NCI-H1694 treated with DMSO at 0.1 percent for 48 hours (cell line): Measurements from ENCODE around the gene TAOK3.

Source experiments
- DNase-seq: peaks from one replicate; lab custom pipeline; 2025; lab: John Stamatoyannopoulos, UW

Gene TAOK3

DNA sequence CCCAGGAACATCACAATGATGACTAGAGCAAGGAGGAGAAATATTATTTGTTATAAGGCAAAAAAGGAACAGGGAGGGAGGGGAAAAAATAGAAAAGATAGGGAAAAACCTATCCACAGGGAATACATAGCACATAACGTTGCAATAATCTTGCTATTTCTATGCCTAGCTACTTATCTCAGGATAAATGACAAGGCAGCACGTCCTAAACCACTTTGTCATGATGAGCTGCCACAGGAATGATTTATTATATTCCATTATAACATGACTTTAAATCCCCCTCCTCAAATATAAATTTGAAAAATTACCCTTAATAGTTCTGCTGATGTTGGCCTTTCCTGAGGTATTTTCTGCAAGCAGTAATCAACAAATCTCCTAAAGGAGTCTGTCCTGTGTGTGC, 160.1 kb downstream of the TAOK3 start:
- DNase-seq, result no peak

DNA sequence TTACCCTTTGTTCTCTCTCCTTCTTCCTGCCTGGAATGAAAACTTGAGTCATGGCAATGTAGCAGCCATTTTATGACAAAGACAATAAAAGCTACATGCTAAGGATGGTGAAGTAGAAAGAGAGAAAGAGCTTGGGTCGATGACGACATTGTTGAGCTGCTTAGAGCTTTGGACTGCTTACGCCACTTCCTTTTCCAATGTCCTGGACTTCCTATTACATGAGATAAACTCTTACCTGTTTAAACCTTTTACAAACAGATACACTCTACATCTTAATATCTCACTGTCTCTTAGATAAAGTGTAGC, 166.6 kb downstream of the TAOK3 start:
- DNase-seq, result no peak

DNA sequence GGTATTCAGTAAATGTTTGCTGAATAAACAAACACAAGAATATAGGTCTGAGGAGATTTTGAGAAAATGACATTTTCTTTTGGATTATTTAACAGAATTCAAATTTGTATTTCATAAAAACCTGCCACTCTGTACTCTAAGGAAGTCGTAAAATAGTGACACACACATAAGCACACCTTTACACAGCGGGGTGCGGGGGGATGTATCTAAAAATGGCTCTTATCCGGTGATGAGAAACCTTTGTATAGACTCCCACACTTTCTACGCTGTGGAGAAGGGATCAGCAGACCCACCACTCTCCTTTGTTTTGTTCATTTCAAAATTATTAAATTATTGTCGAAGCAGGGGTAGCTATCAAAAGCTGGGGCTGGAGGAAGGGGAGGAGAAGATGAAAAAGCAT, 178.7 kb downstream of the TAOK3 start:
- DNase-seq, result no peak

DNA sequence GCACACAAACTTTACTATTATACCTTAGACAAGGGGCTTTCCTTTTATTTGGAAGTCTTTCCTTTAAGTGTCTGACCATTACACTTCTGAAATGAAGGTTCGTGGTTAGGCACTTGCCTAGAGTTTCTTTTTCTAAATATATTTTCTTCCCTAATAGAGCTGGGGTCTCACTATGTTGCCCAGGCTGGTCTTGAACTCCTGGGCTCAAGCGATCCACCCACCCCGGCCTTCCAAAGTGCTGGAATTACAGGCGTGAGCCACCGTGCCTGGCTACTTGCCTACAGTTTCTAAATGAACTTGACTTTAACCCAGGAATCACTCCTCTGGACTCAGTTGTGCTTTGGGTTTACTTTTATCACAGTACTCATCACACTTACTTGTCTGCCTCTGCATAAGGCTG, 179.2 kb downstream of the TAOK3 start:
- no peak for DNase-seq

DNA sequence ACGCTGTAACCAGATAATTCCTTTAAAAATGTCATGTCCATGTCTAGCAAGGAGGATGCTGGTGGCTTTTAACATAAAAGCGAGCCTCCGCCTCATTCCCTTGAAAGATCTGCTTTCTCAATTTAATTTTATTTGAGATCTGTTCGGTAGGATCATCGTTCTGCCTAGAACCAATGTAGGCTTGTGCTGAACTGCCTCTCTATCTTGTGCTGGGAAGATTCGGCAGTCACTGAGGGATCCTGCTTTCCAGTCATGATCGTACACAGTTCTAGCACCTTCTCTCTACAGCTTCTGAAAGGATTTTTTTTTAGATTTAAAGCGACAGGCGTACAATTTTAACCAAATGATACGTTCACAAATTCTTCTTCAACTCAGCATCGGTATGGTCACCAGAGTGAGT, 182.4 kb downstream of the TAOK3 start:
- DNase-seq, result peak; percentile 59

DNA sequence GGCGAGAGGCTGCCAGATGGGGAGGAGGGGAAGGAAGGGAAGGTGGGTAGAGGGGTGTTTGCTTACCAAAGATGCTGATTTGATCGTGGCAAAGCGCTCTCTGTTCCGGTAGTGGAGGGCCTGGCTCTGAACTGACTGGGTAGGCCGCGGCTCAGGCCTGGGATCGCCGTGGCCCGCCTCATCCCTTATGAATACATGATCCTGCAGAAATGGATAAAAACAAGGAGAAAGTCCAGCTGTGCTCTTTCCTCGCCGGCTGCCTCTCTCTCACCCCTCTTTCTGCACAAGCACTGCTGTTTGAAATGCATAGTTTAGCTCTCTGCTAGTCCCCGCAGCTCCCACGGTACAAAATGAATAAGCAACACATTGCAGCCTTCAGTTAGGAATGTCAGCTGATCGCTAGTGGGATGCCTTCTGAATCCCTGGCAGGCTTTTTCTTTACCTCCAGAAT, 182.9 kb downstream of the TAOK3 start:
- peak; percentile 81 for DNase-seq

DNA sequence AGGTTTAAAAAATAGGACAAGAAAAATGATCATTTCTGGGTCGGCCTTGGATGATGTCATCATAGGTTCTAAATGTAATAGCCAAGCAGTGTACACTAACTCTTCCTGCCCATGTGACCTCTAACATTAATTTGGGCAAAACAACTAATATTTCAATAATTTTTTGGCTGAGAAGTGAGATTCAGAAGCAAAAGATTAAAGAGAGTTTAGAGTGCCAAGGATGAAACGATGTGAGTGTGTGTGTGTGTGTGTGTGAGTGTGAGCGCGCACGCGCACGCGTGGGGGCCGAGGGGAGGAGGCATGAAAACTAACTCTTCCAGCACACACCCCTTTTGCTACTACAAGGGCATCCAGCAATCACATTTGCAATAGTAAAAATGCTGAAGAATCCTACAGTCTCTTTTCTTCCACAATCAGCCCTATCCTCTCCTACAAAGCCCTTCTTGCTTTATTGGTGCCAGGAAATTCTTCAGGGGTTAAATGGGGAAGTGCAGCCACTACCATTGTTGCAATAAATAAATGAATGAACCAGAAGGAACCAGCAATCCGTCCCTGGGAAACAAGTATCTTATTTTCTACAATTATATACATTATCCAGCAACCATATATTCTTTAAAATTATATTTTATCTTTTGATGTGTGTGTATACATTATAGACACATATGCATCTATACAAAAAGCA, 183.9 kb downstream of the TAOK3 start:
- peak; percentile 59 for DNase-seq

DNA sequence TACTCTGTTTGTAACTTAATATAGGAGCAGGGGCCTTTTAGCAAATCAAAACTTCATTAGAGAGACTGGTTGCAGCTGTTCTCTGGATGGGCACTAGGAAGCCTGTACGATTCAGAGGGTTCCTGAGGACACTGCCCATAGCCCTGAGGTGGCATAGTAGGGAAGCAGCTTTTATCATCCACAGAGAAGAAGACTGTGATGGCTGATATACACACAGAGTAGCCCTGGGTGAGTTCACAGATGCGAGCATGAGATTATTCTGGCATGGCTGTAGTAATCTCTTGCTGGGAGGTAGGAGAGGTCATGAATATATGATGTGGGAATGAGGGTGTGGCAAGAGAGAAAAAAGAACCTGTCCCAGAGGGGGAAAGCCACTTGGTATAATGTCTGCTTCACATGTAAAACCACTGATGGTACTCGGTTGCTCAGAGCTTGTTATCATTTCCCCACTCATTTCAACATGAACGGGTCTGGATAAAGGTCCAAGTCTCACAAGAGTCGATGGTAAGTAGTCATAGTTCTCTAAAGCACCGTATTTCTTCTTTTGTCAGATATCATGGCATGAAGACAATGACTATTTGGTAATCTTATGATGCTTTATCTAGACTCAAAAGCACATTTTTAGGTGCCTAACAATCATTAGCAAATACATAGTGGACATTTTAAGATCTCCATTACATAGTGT, 184.8 kb downstream of the TAOK3 start:
- DNase-seq, result no peak

DNA sequence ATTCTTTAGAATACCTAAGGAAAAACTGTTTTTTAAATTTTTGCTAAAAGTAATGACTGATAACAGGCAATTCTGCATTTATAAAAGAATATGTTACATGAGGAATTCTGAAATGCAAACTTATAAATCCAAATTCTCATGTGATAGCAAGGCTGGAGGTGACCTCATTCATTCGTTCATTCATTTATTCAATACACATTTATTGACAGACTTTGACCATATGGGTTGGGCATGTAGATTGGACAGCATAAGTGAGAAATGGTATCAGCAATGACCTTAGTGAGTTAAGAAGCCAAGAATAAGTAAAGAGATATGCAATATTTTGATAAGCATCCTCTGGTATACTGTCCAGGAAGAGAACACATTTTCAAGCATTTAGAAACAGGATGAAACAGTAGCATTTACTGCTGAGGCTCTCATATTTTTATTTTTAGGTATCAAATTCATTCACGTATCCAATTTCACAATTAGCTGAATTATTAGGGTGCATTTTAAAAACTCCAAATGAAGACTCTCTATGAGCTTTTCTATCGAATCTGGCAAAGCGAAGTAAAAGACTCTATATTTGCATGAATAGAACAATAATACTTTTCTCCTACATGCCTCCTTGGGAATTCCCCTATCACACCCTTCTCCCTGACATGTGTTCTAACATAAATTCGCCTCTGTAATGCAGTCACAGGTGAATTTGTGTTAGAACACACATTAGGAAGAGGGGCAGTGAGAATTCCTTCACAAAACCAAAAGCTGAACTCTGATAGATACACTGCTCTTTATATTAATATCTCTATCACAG, 186.9 kb downstream of the TAOK3 start:
- no peak for DNase-seq

DNA sequence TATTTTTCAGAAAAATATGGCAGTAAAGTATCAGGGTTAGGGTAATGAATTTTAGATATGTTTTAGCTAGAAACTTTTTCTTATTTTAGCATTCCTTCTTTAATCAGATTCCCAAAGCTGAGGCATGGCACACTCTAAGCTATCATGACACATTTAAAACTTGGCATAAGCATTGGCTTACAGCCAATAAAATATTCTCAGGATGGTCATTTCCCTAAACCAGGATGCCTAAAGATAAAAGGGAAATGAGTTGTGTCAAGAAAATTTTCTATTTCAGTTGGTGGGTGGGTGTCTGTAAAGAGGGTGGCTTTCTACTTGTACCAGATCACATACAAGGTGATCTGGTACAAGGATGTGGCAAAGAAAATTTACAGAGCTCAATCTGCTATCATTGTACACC, 189.0 kb downstream of the TAOK3 start:
- no peak for DNase-seq

DNA sequence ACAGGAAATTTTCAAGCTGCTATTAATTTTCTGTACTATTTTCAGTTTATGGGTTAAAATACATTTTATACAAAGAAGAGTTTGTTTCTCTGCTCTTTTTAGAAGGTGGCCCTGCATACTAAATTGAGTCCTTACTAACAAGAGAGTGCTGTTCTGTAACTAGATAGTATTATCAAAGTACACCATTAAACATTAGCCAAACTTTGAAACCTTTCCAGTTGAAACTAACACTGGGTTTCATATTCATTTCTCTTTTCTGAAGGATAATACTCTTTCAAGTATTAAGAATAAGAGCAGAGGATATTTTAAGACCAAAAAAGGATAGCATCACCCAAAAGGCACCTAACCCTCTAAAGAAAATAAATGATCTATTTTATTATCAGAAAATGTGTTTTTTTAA, 189.6 kb downstream of the TAOK3 start:
- DNase-seq, result no peak

DNA sequence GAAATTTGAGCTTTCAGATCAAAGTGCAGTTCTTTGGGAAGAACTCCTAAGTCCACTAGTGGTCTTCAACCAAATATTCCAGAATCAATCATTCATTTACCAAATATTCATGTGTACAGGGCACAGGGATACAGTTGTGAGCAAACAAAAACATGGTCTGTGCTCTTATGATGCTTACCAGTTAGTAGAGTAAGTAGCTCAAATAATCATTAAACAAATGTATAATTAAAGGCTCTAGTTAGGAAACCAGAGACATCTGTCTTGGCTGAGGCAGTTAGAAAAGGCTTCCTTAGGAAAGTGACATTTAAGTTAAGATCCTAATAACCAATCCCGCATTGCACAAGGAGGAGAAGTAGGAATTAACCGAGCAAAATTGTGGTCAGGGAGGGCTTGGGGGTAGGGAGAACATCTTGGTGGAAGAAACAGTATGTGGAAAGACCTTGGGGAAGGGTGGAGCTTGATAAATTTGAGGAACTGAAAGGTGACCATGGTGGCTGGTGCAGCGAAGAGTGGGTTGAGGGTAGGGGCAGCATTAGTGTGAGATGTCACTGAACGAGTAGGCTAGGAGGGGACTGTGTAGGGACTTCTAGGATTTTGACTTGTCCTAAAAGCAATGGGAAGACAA, 196.8 kb downstream of the TAOK3 start:
- DNase-seq, result no peak

DNA sequence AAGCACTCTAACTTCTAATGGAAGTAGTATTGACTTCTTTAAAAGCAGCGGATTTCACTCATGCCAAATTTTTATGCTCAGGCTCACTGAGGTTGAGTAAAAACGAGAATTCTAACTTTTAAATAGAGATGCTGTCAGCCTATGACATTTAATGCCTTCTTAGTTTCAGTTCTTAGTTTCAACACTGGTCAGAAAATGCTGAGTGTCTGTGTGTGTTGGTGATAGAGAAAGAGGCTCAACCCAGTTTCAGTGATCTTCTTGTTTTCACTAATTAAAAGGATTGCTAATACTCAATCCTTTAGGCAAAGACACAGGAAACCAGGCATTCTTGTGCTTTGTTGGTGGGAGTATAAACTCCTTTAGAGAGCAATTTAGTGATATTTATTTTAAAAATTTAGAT, 205.8 kb downstream of the TAOK3 start:
- DNase-seq, result no peak

DNA sequence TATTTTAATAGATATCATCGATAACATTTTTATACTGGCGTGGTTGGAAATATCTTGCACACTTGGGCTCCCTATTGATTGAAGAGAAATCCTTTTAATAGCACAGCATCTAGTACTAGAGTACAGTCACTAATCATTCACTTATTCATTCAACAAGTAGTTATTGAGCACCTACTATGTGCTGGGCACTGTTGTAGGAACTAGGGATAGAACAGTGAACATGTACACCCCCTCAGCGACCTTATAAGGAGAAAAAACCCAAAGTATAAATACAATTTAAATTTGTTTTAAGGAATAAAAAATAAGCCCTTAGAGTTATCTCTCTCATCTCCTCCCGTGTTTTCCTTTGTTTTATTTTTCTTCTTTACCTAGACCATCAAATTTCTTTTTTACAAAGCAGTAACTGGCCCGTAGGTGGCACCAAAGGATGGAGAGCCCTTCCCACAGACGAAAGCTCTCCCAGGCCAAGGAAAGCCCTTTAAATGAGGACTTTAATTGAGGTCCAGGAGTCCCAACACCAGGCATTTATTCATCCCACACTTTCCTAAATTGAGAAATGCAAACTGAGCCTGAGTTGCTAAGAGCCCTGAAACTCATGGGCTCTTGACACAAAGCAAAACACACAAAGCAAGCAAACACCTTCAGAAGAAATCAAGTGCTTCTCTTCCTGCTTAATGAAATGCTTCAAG, 207.8 kb downstream of the TAOK3 start:
- peak; percentile 32 for DNase-seq

DNA sequence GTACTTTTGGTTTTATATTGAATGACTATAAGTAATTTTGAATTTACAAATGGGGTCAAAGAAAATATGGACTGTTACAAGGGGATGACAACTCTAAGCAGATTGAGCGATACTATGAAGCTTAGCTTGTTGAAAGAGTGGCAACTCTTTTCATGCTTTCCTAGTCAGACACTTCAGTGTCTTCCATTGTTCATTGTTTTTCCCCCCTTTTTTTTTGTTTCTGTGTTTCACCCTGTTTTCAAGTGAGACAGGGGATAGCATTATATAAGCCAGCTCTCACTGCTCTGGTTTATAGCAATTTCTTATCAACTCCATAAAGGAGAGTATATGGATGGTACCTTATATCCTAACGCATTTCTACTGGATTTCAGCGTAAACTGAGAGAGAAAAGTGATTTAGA, 212.2 kb downstream of the TAOK3 start:
- DNase-seq, result no peak

DNA sequence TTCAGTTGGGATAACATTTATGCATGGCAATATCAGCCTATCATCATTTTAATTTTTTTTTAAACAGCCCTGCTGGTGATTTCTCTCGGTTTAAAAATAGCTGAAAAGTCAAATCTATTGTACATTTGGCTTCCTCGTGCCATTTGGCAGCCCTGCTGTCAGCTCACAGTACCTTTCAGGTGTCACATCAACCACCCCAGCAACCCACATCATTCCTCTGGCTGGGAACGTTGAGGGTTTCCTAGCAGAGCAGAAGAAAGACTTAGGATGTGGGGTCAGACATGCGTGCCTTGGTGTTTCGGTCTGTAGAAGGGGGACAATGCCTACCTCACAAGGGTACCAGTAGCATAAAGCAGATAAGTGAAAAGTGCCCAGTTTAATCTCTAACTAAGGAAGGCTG, 221.0 kb downstream of the TAOK3 start:
- no peak for DNase-seq

DNA sequence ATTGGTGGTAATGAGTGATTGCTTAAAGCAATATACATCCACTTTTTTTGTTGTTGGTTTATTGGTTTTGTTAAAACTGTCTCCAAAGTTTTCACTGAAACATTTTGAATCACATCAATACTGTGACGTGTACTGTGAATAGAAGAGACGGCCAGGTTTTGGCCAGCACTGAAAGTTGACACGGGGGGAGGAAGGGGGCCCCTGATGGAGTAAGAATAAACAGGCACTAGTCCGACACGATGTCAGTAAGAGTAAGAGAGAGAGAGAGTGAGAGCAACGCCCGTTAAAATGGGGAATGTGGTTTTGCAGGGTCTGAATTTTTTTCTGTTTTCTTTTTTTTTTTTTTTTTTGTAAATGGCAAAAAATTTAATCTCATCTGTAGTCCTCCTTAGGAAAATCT, 222.1 kb downstream of the TAOK3 start:
- no peak for DNase-seq

DNA sequence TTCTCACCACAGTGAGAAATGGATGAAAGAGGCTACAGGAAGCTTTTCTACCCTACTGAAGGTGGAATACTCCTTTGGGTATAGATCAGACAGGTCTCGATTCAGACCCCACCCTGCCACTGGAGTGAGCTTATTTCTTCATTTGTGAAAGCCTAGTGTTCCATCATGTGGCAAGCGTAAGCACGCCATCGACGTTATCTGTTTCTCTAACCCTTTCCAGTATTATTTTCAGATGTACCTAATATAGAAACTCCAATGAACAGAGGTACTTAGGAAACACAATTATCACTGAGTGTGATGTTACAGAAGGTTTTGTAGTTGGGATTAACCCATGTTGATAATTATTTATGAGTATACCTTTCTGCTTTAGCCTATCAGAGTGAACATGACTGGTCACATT, 224.4 kb downstream of the TAOK3 start:
- no peak for DNase-seq

DNA sequence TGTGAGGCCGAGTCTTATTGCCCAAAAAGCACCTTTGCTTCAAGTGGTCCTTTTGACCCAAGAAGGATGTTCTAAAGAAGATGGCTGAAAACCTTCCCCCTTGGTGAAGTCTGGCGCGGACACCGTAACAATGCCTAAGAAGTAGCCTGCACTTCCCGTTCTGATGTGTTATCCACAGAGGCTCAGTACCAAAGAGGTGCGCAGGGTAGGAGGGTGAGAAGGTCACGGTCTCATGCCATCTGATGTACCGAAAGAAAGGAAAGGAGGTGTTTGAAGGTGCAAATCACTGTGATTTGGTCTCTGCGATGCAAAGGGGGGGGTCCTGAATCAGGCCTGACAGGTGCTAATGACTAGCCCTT, 226.9 kb downstream of the TAOK3 start:
- no peak for DNase-seq

DNA sequence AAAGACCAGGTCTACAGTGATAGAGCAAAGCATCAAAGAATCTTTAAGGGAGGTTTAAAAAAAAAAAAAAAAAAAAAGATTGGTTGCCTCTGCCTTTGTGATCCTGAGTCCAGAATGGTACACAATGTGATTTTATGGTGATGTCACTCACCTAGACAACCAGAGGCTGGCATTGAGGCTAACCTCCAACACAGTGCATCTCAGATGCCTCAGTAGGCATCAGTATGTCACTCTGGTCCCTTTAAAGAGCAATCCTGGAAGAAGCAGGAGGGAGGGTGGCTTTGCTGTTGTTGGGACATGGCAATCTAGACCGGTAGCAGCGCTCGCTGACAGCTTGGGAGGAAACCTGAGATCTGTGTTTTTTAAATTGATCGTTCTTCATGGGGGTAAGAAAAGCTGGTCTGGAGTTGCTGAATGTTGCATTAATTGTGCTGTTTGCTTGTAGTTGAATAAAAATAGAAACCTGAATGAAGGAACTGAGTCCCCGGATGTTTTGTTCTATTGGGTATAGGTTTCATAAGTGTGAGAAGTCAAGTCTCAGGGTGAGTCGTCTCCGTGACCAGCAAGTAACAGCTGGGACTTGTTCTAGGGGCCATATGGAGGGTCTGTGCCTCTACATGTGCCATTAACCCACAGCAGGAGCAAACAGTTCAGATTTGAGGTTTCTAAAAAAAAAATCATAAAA, 227.5 kb downstream of the TAOK3 start:
- DNase-seq, result peak; percentile 27

DNA sequence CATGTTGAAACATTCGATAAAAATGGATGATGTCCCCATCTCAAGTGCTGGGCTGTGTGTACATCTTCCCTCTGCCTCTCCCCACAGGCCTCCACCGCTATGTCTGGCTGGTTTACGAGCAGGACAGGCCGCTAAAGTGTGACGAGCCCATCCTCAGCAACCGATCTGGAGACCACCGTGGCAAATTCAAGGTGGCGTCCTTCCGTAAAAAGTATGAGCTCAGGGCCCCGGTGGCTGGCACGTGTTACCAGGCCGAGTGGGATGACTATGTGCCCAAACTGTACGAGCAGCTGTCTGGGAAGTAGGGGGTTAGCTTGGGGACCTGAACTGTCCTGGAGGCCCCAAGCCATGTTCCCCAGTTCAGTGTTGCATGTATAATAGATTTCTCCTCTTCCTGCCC, 228.2 kb downstream of the TAOK3 start:
- no peak for DNase-seq

DNA sequence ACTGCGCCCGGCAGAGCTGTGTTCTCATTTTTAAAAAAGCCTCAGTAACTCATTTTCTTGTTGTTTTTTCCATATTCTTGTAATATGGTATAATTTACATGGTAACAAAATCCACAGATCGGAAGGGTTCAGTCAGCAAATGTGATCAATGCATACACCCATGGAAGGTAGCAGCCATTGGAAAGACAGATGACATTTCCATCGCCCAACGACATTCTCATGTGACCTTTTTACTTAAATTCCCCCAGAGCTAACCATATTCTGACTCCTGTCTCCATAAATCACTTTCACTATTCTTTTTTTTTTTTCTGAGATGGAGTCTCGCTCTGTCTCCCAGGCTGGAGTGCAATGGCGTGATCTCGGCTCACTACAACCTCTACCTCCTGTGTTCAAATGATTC, 231.9 kb downstream of the TAOK3 start:
- no peak for DNase-seq
